Breast epithelium (tissue), 4 donors: ENCODE measurements around the gene CDK16. TPM values are rescaled to one million over a fixed set of nuclear protein-coding genes. Genes with fewer than 3 reads are reported as not detected.

Experiments
- DNase-seq, 2 donors: peaks; one replicate each; pipeline ENCODE4 v3.0.0-alpha.2; 2019; ENCODE audit warnings: low spot score in 2 of 2
- H3K27ac ChIP-seq, 2 donors: fragments of 200-600 bp; sonication (generic) in 1 of 2; one replicate each; pipeline ENCODE4 v1.5.1; 2016 to 2019; ENCODE audit warnings: mild to moderate bottlenecking in 1 of 2
- H3K27me3 ChIP-seq, 2 donors: fragments of 200-600 bp; sonication (generic) in 1 of 2; one replicate each; pipeline versions ENCODE4 v1.5.1 to v1.6.0; 2017 to 2019; ENCODE audit warnings: control low read depth in 1 of 2, mild to moderate bottlenecking in 1 of 2
- H3K36me3 ChIP-seq: fragments of 200-600 bp; one replicate; pipeline ENCODE4 v1.5.1; 2019
- H3K4me1 ChIP-seq, 2 donors: fragments of 200-600 bp; sonication (generic); one replicate each; pipeline ENCODE4 v1.5.1; 2016 to 2019; ENCODE audit warnings: control low read depth in 1 of 2
- H3K4me3 ChIP-seq, 3 donors: fragments of 200-600 bp; sonication (generic); 1 replicate in 2 of 3; 2 replicates in 1 of 3; pipeline ENCODE4 v1.5.1; 2016 to 2019; ENCODE audit warnings: mild to moderate bottlenecking in 3 of 3, moderate library complexity in 2 of 3
- H3K9me3 ChIP-seq, 2 donors: fragments of 200-600 bp; sonication (generic) in 1 of 2; one replicate each; pipeline ENCODE4 v1.5.1; 2016 to 2019; ENCODE audit warnings: control low read depth in 1 of 2
- CTCF ChIP-seq, 3 donors: fragments of 450-650 bp; IDR thresholded peaks; one replicate each; pipeline ENCODE4 v1.5.1; 2016 to 2017; ENCODE audit warnings: antibody characterized with exemption in 3 of 3, mild to moderate bottlenecking in 3 of 3, moderate library complexity in 3 of 3
- POLR2A ChIP-seq: fragments of 450-650 bp; IDR thresholded peaks from one replicate; pipeline ENCODE4 v1.6.1; 2016; ENCODE audit warnings: antibody characterized with exemption, mild to moderate bottlenecking, moderate library complexity
- POLR2AphosphoS5 ChIP-seq, 3 donors: sonication (generic); formaldehyde crosslinking; IDR thresholded peaks; one replicate each; pipeline ENCODE4 v1.6.1; 2017; ENCODE audit warnings: antibody characterized with exemption in 3 of 3
- intact Hi-C: fragments of 100-400 bp; cut with DNase I; formaldehyde crosslinking; loops from one replicate; pipeline ENCODE4 v1.15.1; 2023; ENCODE audit warnings: low total_unique reads
- total RNA-seq, 3 donors: library from RNA; depleted of rRNA; stranded (reverse); fragments of >200 nt; gene quantifications; one replicate each; pipeline ENCODE4 v1.1.0, GENCODE V29; 2016

The CDK16 gene
- total RNA-seq, 3 donors from 2014 or later: 65.9 to 80.2 (median 73.1) TPM

- H3K27ac ChIP-seq: no peak overlapping the region
- H3K36me3 ChIP-seq: no peaks in the 10 kb centered on the region
- intact Hi-C loops: loop anchor here (5.0 kb wide), 1 partner anchor 72 kb away; no protein-coding TSS in a partner anchor
- TF ChIP-seq CTCF (IDR thresholded peaks at IDR 0.05) (no peak), POLR2A (no peak), POLR2AphosphoS5 (IDR thresholded peaks at IDR 0.05) (no peak)
- H3K4me3 ChIP-seq: no peak overlapping the region
- no peaks in the 10 kb centered on the region for H3K9me3 ChIP-seq
- H3K27me3 ChIP-seq: peaks cover 0 to 61% of the 10 kb centered on the region in 2 donors
- DNase-seq: no peak
- no peaks in the 10 kb centered on the region for H3K4me1 ChIP-seq
Measured at GRCh38 chrX:47239898-47240545, 21.5 kb downstream of the CDK16 start.

GRCh38 chrX:47240619-47241018, 22.1 kb downstream of the CDK16 start:
- intact Hi-C loops: no loop called here
- H3K4me3 ChIP-seq: no peak overlapping the region
- H3K4me1 ChIP-seq: no peaks in the 10 kb centered on the region
- no peak overlapping the region for H3K27ac ChIP-seq
- no peak for DNase-seq
- no peaks in the 10 kb centered on the region for H3K9me3 ChIP-seq
- H3K27me3 ChIP-seq: peaks cover 0 to 61% of the 10 kb centered on the region in 2 donors
- no peaks in the 10 kb centered on the region for H3K36me3 ChIP-seq
- TF ChIP-seq CTCF (IDR thresholded peaks at IDR 0.05): no peak
- TF ChIP-seq POLR2AphosphoS5 (IDR thresholded peaks at IDR 0.05): no peak
- no peak for TF ChIP-seq POLR2A

GRCh38 chrX:47241201-47242011, 22.9 kb downstream of the CDK16 start:
- Histone ChIP-seq H3K9me3 (no peaks in the 10 kb centered on the region), H3K4me3 (no peak overlapping the region), H3K4me1 (no peaks in the 10 kb centered on the region), H3K27me3 (peaks cover 0 to 63% of the 10 kb centered on the region in 2 donors), H3K27ac (no peak overlapping the region), H3K36me3 (no peaks in the 10 kb centered on the region)
- intact Hi-C loops: no loop called here
- no peak for TF ChIP-seq POLR2A
- TF ChIP-seq CTCF (IDR thresholded peaks at IDR 0.05): no peak
- TF ChIP-seq POLR2AphosphoS5 (IDR thresholded peaks at IDR 0.05): no peak
- DNase-seq: no peak

- Histone ChIP-seq H3K36me3 (no peaks in the 10 kb centered on the region), H3K27ac (no peak overlapping the region), H3K27me3 (peaks cover 0 to 61% of the 10 kb centered on the region in 2 donors), H3K9me3 (no peaks in the 10 kb centered on the region), H3K4me3 (no peak overlapping the region), H3K4me1 (no peaks in the 10 kb centered on the region)
- DNase-seq: no peak
- TF ChIP-seq POLR2A (no peak), CTCF (IDR thresholded peaks at IDR 0.05) (no peak), POLR2AphosphoS5 (IDR thresholded peaks at IDR 0.05) (no peak)
- intact Hi-C loops: no loop called here
Measured at GRCh38 chrX:47242321-47242720, 23.8 kb downstream of the CDK16 start.

GRCh38 chrX:47243351-47243750, 24.9 kb downstream of the CDK16 start:
- Histone ChIP-seq H3K4me1 (no peaks in the 10 kb centered on the region), H3K36me3 (no peaks in the 10 kb centered on the region), H3K27me3 (peaks cover 0 to 65% of the 10 kb centered on the region in 2 donors), H3K9me3 (no peaks in the 10 kb centered on the region), H3K27ac (no peak overlapping the region), H3K4me3 (no peak overlapping the region)
- no peak for DNase-seq
- intact Hi-C loops: no loop called here
- no peak for TF ChIP-seq POLR2AphosphoS5 (IDR thresholded peaks at IDR 0.05)
- no peak for TF ChIP-seq POLR2A
- TF ChIP-seq CTCF (IDR thresholded peaks at IDR 0.05): no peak
